HL-60 (cell line): ENCODE data around the gene RAPGEF4.

Experiments
- POLR2AphosphoS5 ChIP-seq: IDR thresholded peaks from 2 replicates; pipeline ENCODE4 v1.6.1; 2012; ENCODE audit warnings: low read depth
- TF ChIP-seq, protein P1 (sequence below): IDR thresholded peaks from one replicate; pipeline ENCODE4 v1.5.1; 2011; ENCODE audit warnings: low read length, control low read depth, inconsistent platforms; ENCODE audit not compliant: insufficient read depth

DNA sequence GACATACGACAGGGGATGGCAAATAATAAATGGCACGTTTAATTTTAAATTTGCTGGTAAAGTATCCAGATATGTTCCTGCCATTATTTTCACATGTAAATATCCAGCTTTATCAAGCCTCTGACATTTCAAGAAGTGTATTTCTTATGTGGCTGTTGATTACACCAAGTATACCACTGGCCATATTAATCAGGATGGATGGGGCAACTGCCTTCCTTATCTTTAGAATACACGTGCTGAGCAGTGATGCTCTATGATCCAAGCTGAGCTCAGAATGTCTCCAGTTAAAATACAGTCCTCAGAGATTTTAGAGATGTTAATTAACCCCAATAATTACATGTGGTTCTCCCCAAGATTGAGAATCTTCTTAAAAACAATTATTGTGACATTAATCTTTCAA is 38.3 kb upstream of the RAPGEF4 start:
- TF ChIP-seq, protein P1, sequence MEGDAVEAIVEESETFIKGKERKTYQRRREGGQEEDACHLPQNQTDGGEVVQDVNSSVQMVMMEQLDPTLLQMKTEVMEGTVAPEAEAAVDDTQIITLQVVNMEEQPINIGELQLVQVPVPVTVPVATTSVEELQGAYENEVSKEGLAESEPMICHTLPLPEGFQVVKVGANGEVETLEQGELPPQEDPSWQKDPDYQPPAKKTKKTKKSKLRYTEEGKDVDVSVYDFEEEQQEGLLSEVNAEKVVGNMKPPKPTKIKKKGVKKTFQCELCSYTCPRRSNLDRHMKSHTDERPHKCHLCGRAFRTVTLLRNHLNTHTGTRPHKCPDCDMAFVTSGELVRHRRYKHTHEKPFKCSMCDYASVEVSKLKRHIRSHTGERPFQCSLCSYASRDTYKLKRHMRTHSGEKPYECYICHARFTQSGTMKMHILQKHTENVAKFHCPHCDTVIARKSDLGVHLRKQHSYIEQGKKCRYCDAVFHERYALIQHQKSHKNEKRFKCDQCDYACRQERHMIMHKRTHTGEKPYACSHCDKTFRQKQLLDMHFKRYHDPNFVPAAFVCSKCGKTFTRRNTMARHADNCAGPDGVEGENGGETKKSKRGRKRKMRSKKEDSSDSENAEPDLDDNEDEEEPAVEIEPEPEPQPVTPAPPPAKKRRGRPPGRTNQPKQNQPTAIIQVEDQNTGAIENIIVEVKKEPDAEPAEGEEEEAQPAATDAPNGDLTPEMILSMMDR = no peak
- no peak for TF ChIP-seq POLR2AphosphoS5
